Motor neuron (in vitro differentiated cells): ENCODE data around the gene SND1. TPM values are rescaled to one million over a fixed set of nuclear protein-coding genes. Genes with fewer than 3 reads are reported as not detected.

Experiments used
- ATAC-seq, 8 experiments: fragments of 200-7000 bp; cut with Tn5 transposase; replicated peaks in 6 of 8; 2 replicates each; pipeline ENCODE4 v1.8.0; 2021; ENCODE audit warnings: mild to moderate bottlenecking in 8 of 8, moderate library complexity in 8 of 8
- H3K27ac ChIP-seq, 2 donors: fragments of 250-450 bp; sonication (Bioruptor Pico); 2 replicates each; pipeline ENCODE4 v1.9.0; 2021; ENCODE audit warnings: antibody characterized with exemption in 2 of 2, mild to moderate bottlenecking in 2 of 2, moderate library complexity in 1 of 2
- H3K4me1 ChIP-seq, 2 donors: fragments of 250-450 bp; sonication (Bioruptor Pico); replicated peaks in 1 of 2; 2 replicates each; pipeline ENCODE4 v1.6.1; 2021; ENCODE audit warnings: antibody characterized with exemption in 2 of 2, mild to moderate bottlenecking in 2 of 2, moderate library complexity in 1 of 2
- H3K4me3 ChIP-seq, 5 donors: fragments of 250-450 bp; sonication (Bioruptor Pico); 2 replicates each; pipeline ENCODE4 v1.9.0; 2021; ENCODE audit warnings: antibody characterized with exemption in 5 of 5, mild to moderate bottlenecking in 5 of 5, moderate library complexity in 4 of 5
- WGBS, 10 experiments: fragments of 450-650 bp; shearing (Covaris generic); methylation state at CpG; one replicate each; pipeline ENCODE4 v1.0.0; 2022; 5-methylcytosine and 5-hydroxymethylcytosine counted together
- in situ Hi-C, 9 experiments: fragments of 400-800 bp; cut with MboI; loops; one replicate each; pipeline ENCODE4 v1.15.0; 2021; ENCODE audit warnings: low sequenced_read_pairs in 9 of 9, low pct_unique_long_range_greater_than_20kb in 2 of 9; ENCODE audit not compliant: unreplicated experiment in 9 of 9
- total RNA-seq, 8 experiments: library from RNA; unstranded; fragments of 300-600 nt; gene quantifications; 2 replicates each; pipeline versions ENCODE4 v1.2.3 to v1.2.4, GENCODE V29; 2022

The SND1 gene
- total RNA-seq, 8 experiments from 2014 or later, result 125 to 296 (median 182) TPM

DNA sequence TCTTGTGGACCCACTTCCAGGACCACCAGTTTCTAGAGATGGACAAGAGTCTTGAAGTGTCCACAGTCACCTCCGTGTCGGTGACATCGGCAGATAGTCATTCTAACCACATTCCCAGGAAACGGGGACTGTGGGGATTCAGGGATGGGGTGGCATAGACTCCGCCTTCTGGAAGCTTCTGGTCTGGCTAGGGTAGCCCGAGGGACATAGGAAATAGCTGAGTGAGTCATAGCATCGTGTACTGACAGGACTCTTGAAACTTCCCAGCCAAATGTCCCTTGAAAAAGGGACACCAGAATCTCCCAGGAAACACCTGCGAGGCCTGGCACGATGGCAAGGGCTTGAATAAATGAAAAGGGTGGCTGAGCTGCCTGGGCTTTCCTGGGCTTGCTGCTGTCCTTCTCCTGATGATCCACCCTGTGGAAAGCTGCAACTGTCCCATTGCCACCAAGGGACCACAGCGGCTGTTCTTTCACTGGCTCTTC, 463.4 kb downstream of the SND1 start:
- peak in 6 of 8 experiments; percentile 27 to 47 (median 38) for ATAC-seq
- H3K4me3 ChIP-seq, result no peak overlapping the region
- H3K4me1 ChIP-seq, result no peaks in the 10 kb centered on the region
- in situ Hi-C loops, result no loop called here
- no peak overlapping the region for H3K27ac ChIP-seq
- WGBS, 10 experiments, result 62 to 100% (median 77%) methylated on average over 1 to 9 of the region's 10 CpGs; no CpG with 5 or more reads in 4 of the 10 experiments

DNA sequence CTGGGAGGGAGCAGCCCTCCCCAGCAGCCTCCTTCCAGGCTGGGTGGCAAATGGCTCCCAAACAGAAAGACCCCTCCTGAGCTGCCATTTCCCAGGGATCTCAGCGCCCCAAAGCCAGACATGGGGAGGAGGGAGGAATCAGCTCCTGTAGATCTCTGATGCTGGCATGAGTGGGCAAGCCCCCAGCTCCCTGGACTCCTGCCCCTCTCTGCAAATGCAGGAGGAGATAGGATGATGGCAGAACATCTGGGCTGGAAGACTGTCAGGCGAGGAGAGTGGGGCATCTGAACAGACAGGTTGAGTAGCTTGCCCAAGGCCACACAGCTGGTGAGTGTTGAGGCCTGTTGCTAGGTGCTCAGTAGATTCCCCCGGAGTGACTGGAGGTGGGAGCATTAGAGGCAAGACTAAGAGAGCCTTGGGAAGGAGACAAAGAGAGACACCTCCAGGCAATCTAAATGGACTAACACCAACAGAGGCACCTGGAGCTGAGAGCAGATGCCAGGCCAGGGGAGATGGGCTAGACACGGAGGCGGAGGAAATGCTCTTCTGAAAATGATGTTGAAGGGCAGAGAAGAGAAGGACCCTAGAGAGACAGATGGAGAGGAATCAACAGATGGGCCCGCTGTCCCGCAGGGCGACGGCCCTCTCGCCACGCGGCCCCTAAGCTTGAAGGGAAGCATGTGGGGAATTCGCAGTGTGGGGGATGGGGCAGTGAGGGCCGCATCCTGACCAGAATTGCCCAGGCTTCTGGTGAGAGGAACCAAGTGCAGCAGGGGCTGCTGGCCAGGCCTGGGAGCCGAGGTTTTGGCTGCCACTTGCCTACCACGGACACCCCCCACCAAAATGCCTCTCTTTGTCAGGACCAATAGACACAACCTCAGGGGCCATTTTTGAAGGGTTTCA, 464.1 kb downstream of the SND1 start:
- Histone ChIP-seq H3K27ac (no peak overlapping the region), H3K4me3 (no peak overlapping the region), H3K4me1 (no peaks in the 10 kb centered on the region)
- in situ Hi-C loops, result no loop called here
- no peak for ATAC-seq
- 73 to 100% (median 86%) methylated on average over 1 to 8 of the region's 16 CpGs; no CpG with 5 or more reads in 3 of the 10 experiments for WGBS, 10 experiments

DNA sequence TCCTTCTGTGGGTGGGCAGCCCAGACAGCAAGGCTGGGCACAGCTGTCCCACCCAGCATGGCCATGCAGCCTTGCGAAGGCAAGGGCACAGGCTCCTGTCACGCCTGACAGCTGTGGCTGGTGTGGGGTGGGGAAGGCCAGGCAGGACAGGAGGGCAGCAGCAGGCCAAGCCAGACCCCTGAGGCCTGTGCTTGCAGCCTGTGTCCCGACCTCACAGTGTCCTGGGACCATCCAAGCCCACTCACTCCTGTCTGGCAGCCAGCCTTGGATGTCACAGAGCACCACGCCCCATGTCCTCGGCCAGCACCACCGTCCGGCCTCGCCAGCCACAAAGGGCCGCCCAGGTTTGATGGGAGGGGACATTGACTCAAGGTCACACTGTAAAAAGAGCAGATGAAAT, 464.7 kb downstream of the SND1 start:
- no peak overlapping the region for H3K27ac ChIP-seq
- in situ Hi-C loops, result no loop called here
- ATAC-seq, result no peak
- WGBS, 10 experiments, result 60 to 100% (median 90%) methylated on average over 1 to 8 of the region's 9 CpGs; no CpG with 5 or more reads in 5 of the 10 experiments
- no peak overlapping the region for H3K4me3 ChIP-seq
- no peaks in the 10 kb centered on the region for H3K4me1 ChIP-seq

DNA sequence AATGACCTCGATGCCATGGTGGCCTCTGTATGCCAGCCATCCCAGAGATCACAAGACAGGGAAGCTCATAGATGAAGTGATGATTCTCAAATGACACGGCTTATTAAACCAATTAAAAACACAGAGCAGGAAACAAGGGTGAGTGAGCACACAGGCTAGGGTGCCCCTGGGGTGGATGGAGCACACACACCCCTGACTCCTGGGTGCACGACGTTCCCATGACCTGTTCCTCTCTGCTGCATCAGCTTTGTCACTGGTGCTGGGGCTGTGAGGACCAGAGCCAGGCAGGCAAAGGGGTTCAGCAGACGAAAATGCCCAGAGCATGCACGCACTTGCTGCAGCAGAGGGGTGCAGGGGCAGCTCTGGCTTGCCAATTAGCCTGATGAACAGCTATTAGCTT, 465.7 kb downstream of the SND1 start:
- in situ Hi-C loops, result no loop called here
- Histone ChIP-seq H3K27ac (no peak overlapping the region), H3K4me3 (no peak overlapping the region), H3K4me1 (no peaks in the 10 kb centered on the region)
- ATAC-seq, result no peak
- 51 to 87% (median 80%) methylated on average over 2 to 6 of the region's 6 CpGs; no CpG with 5 or more reads in 4 of the 10 experiments for WGBS, 10 experiments

GRCh38 chr7:128119036-128119435, 467.0 kb downstream of the SND1 start:
- WGBS, 10 experiments, result 0 to 100% (median 78%) methylated on average over 1 to 4 of the region's 5 CpGs; no CpG with 5 or more reads in 3 of the 10 experiments
- no peak overlapping the region for H3K4me3 ChIP-seq
- H3K4me1 ChIP-seq, result peaks cover 10% of the 10 kb centered on the region in 2 donors
- ATAC-seq, result no peak
- no peak overlapping the region for H3K27ac ChIP-seq
- in situ Hi-C loops, result no loop called here

DNA sequence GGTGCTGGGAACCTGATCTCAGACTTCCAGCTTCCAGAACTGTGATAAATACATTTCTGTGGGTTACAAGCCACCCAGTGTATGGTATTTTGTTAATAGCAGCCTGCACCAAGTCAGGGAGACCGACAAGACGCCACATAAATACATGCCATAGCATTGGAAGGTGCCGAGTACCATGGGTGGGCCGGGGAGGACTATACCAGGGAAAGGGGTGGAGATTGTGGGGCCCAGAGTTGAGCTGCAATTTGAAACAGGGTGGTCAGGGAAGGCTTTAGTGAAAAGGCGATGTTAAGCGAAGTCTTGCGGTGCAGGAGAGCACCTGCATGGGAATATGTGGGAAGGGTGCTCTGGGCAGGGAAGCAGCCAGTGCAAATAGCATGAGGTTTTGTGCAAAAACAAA, 468.1 kb downstream of the SND1 start:
- Histone ChIP-seq H3K27ac (no peak overlapping the region), H3K4me3 (no peak overlapping the region), H3K4me1 (peaks cover 10 to 13% of the 10 kb centered on the region in 2 donors)
- WGBS, 10 experiments, result 75 to 100% (median 87%) methylated on average over 3 to 6 of the region's 7 CpGs; no CpG with 5 or more reads in 3 of the 10 experiments
- no peak for ATAC-seq
- in situ Hi-C loops, result no loop called here

GRCh38 chr7:128120976-128121490, 469.0 kb downstream of the SND1 start:
- H3K4me3 ChIP-seq, result no peak overlapping the region
- WGBS, 10 experiments, result 24 to 100% (median 93%) methylated on average over 1 to 4 of the region's 7 CpGs; no CpG with 5 or more reads in 6 of the 10 experiments

GRCh38 chr7:128121711-128122530, 469.9 kb downstream of the SND1 start:
- in situ Hi-C loops, result no loop called here
- Histone ChIP-seq H3K27ac (no peak overlapping the region), H3K4me1 (peaks cover 10 to 13% of the 10 kb centered on the region in 2 donors), H3K4me3 (no peak overlapping the region)
- ATAC-seq, result peak in 2 of 8 experiments; percentile 75 to 89
- WGBS, 10 experiments, result 20 to 95% (median 89%) methylated on average over 2 to 9 of the region's 21 CpGs; no CpG with 5 or more reads in 3 of the 10 experiments

More at GRCh38 chr7:128120976-128121490, 469.0 kb downstream of the SND1 start:
- H3K27ac ChIP-seq, result no peak overlapping the region
- ATAC-seq, result no peak
- peaks cover 10 to 13% of the 10 kb centered on the region in 2 donors for H3K4me1 ChIP-seq
- in situ Hi-C loops, result no loop called here

DNA sequence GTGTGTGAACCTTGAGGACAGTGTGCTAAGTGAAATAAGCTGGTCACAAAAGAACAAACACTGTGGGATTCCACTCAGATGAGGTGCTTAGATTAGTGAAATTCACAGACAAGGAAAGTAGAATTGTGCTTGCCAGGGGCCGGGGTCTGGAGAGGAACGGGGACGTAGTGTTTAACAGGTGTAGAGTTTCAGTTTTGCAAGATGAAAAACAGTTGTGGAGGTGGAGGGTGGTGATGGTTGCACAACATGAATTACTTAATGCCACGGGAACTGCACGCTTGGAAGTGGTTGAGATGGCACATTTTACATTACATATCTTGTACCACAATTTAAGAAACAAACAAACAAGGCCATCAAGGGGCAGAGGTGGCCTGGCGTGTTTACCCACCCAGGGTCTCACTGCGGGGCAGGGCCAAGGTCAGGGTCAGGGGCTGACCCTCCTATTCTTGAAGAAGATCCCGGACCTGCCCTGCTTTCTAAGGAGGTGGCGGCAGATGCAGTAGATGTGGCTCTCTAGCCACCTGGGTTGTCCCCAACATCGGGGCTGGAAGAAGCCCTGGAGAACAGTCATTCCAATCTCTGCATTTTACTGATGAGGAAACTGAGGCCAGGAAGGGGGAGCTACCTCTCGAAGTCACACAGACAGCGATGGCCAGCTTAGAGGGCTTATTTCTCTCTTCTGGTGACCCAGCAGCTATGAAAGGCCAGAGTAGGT, 470.7 kb downstream of the SND1 start:
- no peak for ATAC-seq

DNA sequence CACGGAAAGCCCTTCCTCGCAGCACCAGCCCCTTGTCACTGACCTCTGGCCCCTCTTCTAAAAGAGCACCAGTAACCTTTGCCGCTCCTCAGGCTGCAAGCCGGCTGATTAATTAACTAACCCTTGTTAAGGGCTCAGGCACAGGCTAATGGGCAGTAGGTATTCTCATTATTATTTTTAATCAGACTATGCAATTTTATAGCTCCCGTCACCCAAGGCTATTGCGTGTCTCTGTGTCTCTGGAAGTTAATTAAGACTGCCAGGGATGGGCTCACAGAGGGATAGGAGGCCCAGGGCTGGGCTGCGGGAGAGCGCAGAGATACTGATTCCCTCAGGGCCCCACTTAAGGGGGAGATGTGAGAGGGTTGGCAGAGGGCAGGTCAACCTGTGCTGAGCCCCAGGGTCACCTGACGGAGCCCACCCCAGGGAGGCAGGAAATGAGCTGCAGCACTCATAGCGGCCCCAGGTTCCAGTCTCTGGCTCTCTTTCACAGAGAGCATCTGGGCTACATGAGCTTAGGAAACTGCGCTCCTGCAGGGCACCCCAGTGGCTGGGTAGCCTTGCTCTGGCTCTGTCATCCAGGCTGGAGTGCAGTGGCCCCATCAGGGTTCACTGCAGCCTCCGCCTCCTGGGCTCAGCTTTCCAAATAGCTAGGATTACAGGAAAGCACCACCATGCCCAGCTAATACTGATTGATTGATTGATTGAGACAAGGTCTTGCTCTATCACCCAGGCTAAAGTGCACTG, 471.5 kb downstream of the SND1 start:
- Histone ChIP-seq H3K4me1 (peaks cover 10 to 13% of the 10 kb centered on the region in 2 donors), H3K4me3 (no peak overlapping the region), H3K27ac (no peak overlapping the region)
- 19 to 83% (median 50%) methylated on average over 1 to 5 of the region's 12 CpGs; no CpG with 5 or more reads in 3 of the 10 experiments for WGBS, 10 experiments
- in situ Hi-C loops, result no loop called here
- peak in 6 of 8 experiments; percentile 24 to 71 (median 62) for ATAC-seq

More for the DNA sequence above, 470.7 kb downstream of the SND1 start:
- peaks cover 10 to 13% of the 10 kb centered on the region in 2 donors for H3K4me1 ChIP-seq
- in situ Hi-C loops, result no loop called here
- no peak overlapping the region for H3K4me3 ChIP-seq
- 20 to 100% (median 88%) methylated on average over 1 to 10 of the region's 12 CpGs; no CpG with 5 or more reads in 1 of the 10 experiments for WGBS, 10 experiments
- H3K27ac ChIP-seq, result no peak overlapping the region

DNA sequence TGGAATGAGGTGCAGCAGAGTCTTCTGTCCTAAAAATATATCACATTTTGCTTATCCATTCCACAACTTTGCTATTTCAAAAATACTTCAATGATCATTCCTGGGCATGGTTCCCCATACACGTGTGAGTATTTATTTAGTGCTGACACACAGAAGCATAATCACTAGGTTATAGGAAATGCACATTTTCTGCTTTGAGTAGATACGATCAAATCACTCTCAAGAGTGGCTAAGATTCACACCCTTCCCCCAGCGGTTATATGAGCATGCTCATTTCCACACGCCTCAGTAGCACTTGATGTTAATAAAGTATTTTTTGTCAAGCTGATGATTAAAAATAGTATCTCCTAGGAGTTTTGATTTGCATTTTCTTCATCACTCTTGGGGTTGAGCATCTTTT, 472.8 kb downstream of the SND1 start:
- Histone ChIP-seq H3K4me1 (peaks cover 10 to 13% of the 10 kb centered on the region in 2 donors), H3K4me3 (no peak overlapping the region), H3K27ac (no peak overlapping the region)
- WGBS, 10 experiments, result 0 to 88% (median 55%) methylated on average over 1 to 4 of the region's 4 CpGs; no CpG with 5 or more reads in 2 of the 10 experiments
- in situ Hi-C loops, result no loop called here
- ATAC-seq, result peak in 4 of 8 experiments; percentile 42 to 95 (median 80)
